ENCODE data around the gene PBX4.

Gene PBX4

DNA sequence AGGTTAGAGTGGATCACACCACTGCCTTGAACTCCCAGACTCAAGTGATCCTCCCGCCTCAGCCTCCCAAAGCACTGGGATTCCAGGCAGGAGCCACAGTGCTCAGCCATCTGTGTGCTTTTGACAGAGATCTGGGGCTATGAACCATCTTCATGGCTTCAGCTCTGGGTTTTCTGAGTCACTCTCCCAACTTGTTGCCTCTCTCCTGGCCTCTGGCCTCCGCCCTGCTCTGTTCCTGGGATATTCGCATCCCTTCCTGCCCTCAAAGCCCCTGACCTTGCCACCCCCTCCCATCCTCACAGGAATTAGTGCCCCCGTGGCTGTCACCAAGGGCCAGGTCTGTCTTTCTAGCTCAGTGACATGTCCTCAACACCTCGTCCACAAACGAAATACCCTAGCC, 30.7 kb upstream of the PBX4 start:
- no peak for DNase-seq

DNA sequence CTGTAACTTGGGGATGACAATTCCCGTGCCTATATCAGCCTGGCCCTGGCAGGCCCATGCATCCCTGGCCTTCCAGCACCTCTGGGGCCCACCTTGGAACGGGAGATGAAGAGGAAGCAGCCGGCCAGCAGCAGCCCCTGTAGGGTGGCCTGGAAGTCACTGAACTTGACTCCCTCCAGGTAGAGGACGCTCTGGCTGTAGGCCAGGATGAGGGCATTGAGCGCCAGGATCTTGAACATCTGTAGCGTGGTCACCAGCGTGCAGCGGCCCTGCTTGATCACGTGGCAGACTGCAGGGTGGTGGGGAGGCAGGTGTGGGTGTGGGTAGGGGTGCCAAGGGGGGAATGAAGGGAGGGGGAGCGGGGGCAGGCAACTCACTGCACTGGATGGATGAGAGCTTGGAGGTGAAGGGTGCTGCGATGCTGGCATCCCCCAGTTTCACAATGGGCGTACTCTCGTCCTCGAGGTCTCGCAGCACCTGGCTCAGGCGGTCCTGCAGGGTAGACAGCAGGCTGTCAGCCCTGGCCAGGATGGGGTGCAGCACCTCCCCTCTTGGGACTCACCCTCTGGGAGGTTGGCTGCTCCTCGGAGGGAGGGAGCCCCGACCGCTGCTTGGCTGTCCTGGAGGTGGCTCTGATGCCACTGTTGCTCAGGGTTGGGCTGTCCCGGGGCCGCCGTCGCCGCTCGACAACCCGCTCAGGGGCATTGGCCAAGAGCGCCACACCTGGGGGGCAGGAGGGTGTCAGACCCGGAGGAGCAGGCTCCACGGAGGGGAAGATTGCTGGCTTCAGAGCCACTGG, 28.7 kb upstream of the PBX4 start:
- no peak for DNase-seq

DNA sequence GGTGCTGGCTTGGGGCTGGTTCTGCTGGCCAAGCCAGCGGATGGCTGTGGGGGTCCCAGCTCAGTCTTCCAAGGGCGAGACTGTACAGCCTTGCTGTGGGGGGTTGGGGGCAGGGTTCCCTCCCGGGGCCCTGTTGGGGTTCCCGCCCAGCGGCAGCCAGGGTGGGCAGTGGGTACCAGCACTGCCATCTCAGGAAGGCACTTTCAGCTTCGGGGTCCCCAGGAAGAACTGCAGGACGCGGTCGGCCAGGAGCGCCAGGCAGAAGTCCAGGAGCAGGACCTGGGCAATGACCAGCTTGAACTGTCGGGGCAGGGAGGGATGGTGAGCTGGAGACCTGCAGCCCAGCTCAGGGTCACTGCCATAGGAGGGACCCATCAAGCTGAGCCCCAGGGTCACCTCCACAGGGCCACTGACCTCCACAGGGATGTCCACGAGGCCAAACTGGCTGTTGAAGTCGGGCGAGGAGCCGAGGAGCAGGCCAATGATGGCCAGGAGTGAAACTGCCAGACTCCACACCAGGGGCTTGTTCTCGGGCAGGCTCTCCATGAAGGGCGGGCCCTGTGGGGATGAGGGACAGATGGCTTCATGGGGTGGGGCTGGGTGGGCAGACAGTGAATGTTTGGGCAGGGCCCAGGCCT, 26.9 kb upstream of the PBX4 start:
- no peak for DNase-seq

- DNase-seq = no peak
Measured at GRCh38 chr19:19644054-19644388, 25.5 kb upstream of the PBX4 start.

DNA sequence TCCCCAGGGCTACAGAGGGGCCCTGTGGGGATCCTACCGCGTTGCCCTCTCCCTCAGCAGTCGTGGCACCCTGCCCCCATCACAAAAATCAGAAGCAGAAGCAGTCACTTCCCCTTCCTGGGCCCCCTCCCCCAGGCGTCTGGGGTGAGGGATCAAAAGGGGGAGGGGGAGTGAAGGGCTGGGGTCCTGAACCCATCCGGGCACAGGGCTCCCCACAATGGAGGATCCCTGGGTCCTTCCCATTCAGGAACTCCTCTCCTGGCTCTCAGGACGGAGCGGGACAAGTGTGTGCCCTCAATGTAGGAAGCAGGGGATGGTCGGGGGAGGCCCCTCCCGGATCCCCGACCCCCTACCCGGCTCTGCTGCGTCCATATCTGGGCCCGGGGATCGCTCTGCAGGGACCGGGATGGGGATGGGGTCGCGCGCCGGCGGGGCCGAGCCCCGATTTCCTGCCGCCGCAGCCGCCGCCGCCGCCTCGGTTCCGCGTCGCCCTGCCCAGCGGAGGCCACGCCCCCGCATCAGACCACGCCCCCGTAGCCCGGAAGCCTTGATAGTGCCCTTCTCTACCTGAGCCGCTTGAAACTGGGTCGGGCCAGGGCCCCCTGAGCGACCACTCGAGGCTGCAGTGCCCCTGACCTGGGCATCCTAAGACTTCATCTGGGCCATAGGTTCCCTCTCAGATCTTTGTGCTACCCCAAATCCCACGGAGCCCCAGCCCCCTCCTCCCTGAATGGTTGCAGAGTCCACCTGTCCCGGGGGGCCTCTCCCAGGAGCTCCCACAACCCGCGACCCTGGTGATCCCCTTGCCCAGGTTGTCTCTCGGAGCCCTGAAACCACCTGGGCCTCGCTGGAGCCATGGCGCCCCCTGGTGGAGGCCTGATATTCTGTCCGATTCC, 24.9 kb upstream of the PBX4 start, which contains the start of gene GMIP:
GMIP (minus strand) TSS at position 500 of the 896 bp plus-strand sequence; CDS start at position 372, 128 bp downstream.
- peak; percentile 19 to 55 for DNase-seq

DNA sequence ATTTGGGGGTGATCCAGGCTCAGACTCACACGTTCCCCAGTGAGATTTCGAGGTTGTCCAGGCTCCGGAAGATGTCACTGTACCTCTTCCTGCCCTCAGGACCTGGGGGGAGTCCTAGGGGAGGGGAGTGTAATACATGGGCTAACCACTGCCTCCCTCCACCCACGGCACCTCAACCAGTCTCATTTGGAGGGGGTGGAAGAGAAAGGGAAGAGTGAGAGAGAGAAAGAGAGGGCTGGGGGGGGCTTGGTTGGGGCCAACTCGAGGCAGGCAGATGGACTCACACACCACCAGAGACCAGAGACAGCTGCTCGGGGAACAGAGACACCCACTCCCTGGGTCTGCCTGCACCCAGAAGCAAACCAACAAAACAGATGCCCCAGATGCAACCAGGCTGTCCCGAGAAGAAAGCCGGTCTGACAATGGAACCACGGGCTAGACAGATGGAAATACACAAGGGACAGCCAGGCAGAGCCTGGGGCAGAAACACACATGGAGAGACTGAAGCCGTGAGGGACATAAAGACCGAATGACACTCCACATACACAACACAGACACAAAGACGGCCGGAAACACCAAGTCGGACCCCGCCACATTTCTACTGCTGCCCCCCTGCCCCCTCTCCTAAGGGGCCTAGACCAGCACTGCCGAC, 24.1 kb upstream of the PBX4 start:
- DNase-seq = peak in 1 of 2 experiments; percentile 35

- DNase-seq = no peak
Measured at GRCh38 chr19:19637523-19638251, 19.2 kb upstream of the PBX4 start.

GRCh38 chr19:19637186-19637522, 18.7 kb upstream of the PBX4 start:
- no peak for DNase-seq

DNA sequence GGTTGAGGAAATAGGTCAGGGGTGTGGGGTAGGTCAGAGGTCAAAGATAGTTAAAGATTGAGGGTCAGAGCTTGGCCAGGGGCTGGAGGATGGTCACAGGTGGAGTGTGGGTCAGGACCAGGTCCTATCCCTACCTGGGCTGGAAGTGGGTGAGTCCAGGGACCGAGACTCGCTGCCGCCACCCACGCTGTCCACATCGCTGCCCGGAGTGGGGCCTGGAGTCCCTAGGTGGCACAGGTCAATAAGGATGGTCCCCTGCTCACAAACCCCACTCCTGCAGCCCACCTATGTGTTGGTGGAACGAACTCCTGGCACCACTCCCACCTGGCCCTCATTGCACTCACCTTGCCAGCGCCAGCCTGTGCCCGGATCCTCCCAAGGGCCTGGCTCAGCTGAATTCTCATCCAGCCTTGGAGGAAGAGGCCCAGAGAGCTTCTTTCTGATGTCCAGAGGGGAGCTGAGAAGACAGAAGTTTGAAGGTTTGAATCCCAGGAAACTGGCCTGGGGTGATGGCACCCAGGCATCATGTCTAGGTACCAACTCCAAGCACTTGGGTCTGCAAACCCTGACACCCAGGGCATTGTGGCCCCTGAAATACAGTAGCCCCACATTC, 18.2 kb upstream of the PBX4 start:
- no peak for DNase-seq

DNA sequence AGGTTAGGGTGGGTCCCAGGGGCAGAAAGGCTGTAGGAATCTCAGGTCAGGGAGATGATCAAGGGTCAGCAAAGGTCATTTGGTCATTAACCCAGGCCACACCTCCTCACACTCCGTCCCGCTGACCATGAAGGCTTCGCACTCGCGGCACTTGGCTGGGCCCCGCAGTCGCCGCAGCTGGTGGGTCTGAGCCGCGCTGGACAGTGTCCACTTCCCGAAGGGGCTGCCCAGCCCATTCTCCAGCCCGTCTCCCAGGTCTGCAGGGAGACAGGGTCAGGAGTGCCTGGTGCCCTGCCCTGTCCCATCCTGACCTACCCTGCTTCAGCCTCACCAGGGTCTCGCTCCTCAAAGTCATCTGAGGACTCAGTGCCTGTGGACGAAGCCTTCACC, 16.8 kb upstream of the PBX4 start:
- DNase-seq = no peak

GRCh38 chr19:19634516-19635312, 16.2 kb upstream of the PBX4 start:
- DNase-seq = no peak

- DNase-seq = no peak
Measured at GRCh38 chr19:19633711-19634515, 15.4 kb upstream of the PBX4 start.

DNA sequence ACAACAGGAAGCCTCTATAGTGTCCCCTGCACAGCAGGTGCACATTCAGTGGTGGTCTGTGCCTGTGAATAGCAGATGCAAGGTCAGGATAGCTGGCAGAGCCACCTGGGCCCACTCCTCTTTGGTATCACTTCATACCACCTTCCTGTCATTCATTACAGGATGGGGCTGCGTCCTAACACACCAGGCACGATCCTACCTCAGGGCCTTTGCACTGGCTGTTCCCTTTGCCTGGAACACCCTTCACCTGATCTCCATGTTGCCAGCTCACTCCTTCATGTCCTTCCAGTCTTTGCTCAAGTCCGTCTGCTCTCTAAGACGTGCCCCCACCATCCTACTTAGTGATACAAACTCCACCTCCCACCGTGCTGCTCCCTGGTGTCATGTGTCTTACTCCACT, 14.2 kb upstream of the PBX4 start:
- DNase-seq = no peak

DNA sequence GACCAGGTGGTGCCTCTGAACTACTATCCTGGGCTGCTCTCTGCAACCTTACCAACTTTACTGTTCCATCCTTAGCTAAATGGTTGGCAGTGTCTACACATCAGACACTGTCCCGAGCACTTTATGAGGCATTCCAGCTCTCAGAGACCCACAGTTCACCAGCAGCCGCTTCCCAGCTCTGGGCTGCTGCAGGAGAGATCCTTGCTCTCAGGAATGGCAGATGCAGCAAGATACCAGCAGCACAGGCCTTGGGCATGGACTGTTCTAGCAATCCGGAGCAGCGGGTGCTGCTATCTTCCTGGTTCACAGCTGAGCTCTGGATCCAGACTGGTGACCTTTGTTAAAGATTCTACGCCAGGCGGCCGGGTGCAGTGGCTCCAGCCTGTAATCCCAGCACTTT, 12.9 kb upstream of the PBX4 start:
- DNase-seq = no peak

GRCh38 chr19:19630426-19630825, 11.9 kb upstream of the PBX4 start:
- no peak for DNase-seq

GRCh38 chr19:19630062-19630414, 11.6 kb upstream of the PBX4 start:
- DNase-seq = no peak

GRCh38 chr19:19628501-19629134, 10.1 kb upstream of the PBX4 start:
- no peak for DNase-seq

DNA sequence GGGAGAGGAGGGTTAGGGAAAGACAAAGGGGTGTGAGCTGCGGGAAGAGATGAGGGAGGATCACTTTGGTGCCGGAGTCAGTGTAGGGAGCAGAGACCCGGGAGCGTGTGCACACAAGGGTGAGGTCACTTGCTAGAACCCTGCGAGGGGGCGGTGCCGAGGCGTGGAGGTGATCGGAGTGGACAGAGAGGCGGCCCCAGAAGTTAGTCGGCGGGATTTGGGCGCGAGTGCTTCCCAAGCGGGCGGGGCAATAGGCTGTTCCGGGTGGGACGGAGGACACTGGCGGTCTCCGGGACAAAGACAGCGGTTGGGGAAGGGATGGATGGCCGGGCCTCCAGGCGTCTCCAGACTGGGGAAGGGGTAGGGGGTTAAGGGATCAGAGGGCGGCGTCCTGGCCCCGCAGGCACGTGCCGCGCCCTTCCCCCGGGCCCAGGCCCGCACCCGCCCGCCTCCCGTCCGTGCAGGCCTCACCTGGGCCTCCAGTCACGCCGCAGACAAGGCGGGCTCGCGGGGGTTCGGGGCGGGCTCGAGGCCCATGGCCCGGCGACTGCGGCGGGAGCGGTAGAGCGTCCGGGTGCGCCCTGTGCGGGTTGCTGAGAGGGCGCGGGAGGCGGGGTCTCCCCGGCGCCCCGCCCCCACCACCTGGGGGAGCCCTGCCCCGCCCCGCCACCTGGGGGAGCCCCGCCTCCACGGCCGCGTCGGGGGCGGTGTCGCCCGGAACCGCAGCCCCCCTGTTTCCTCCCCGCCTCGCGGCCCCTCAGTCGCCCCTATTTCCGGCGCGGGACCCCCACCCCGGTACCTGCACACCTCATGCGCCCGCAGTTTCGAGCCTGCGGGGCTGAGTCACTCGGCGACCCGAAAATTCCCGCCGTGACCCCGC, 9.4 kb upstream of the PBX4 start, which contains the start of gene LPAR2:
LPAR2 (minus strand) TSS at position 600 of the 880 bp plus-strand sequence. CDS start 945 bp downstream, outside the sequence.
- no peak for DNase-seq

Data from SW 1271 (cell line).